GM12892 (cell line): ENCODE data around the gene LMTK3.

Source experiments
- POLR2A ChIP-seq: IDR thresholded peaks from 2 replicates; pipeline ENCODE4 v1.6.1; 2011; ENCODE audit warnings: low read depth, low read length, control low read depth
- POLR2AphosphoS5 ChIP-seq: IDR thresholded peaks from 2 replicates; pipeline ENCODE4 v1.6.1; 2011; ENCODE audit warnings: low read depth, low read length, control low read depth

- no peak for TF ChIP-seq POLR2A
- TF ChIP-seq POLR2AphosphoS5 = no peak
These were observed 1.1 kb upstream of the LMTK3 start for GRCh38 chr19:48512504-48513288.
